Pancreas (tissue), 10 donors: ENCODE data around the gene ZNF180. TPM values are rescaled to one million over a fixed set of nuclear protein-coding genes. Genes with fewer than 3 reads are reported as not detected.

Source experiments
- ATAC-seq, 4 donors: fragments of 200-7000 bp; cut with Tn5 transposase; one replicate each; pipeline versions ENCODE4 v1.8.0 to v1.9.1; 2020; ENCODE audit warnings: mild to moderate bottlenecking in 4 of 4, moderate library complexity in 4 of 4
- DNase-seq, 6 donors: peaks; one replicate each; pipeline ENCODE4 v3.0.0-alpha.2; 2020
- FAIRE-seq: peaks from 2 replicates; lab custom pipeline; 2012; peaks lifted over from hg19 to GRCh38; lab: Jason Lieb, UNC
- H3K27ac ChIP-seq, 4 donors: fragments of 200-600 bp; sonication (generic); 1 replicate in 3 of 4; 2 replicates in 1 of 4; pipeline versions ENCODE4 v1.5.0 to v1.8.0; 2020
- H3K27me3 ChIP-seq, 4 donors: fragments of 200-600 bp; one replicate each; pipeline ENCODE4 v1.8.0; 2021
- H3K36me3 ChIP-seq, 3 donors: fragments of 200-600 bp; sonication (generic) in 1 of 3; one replicate each; pipeline versions ENCODE4 v1.5.0 to v1.8.0; 2020 to 2021
- H3K4me1 ChIP-seq, 3 donors: fragments of 200-600 bp; one replicate each; pipeline ENCODE4 v1.8.0; 2021
- H3K4me3 ChIP-seq, 4 donors: fragments of 200-600 bp; sonication (generic) in 2 of 4; one replicate each; pipeline versions ENCODE4 v1.5.0 to v1.8.0; 2020 to 2021
- H3K9me3 ChIP-seq, 4 donors: fragments of 200-600 bp; one replicate each; pipeline ENCODE4 v1.8.0; 2021
- CTCF ChIP-seq, 4 donors: fragments of 200-600 bp; sonication (generic) in 3 of 4; IDR thresholded peaks; one replicate each; pipeline versions ENCODE4 v1.5.0 to v1.8.0; 2021; ENCODE audit warnings: antibody characterized with exemption in 4 of 4
- WGBS, 2 donors: extraction: QIAGEN DNeasy Blood & Tissue Kit; methylation state at CpG; one replicate each; pipeline ENCODE4 v1.1.7; 2013; 5-methylcytosine and 5-hydroxymethylcytosine counted together
- intact Hi-C, 3 donors: fragments of 100-400 bp; cut with DNase I; formaldehyde crosslinking; loops; one replicate each; pipeline versions ENCODE4 v1.11.1 to v1.14.2; 2022
- polyA plus RNA-seq, 2 donors: library from polyadenylated mRNA; stranded (reverse); fragments of 200-250 nt; gene quantifications; one replicate each; pipeline ENCODE4 v1.2.3, GENCODE V29; 2013
- total RNA-seq, 6 donors: library from RNA; stranded (reverse); fragmentation: NEBNext Ultra II Directional in 4 of 6; extraction: Animal tissue kit (Norgen Biotek cat#: 25700) in 4 of 6; gene quantifications; one replicate each; pipeline versions ENCODE4 v1.2.1 to v1.2.4, GENCODE V29; 2021 to 2023
- donor health status: healthy with polysubstance abuse.
- donor health status: DM: no; HTN: no; CAD: no; lungs with moderate emphysema.
- donor health status: DM: no; HTN: no; CAD: no.
- donor health status: control.
- donor health status: control.
- donor health status: Bipolar disorder and iron deficiency.
- donor health status: DM: yes; HTN: yes; CAD: no.
- donor health status: DM: no; HTN: no; CAD: no.
- donor health status: DM: no; HTN: no; CAD: no.
- donor health status: DM: yes; HTN: yes; CAD: no.

Gene ZNF180
- total and polyA plus RNA-seq, 8 donors: 2.6 to 5.8 (median 3.6) TPM

- H3K4me1 ChIP-seq: no peaks in the 10 kb centered on the region
- H3K36me3 ChIP-seq: peaks cover 0 to 20% (median 0%) of the 10 kb centered on the region in 3 donors
- no peak for FAIRE-seq
- ATAC-seq: no peak
- DNase-seq: no peak
- no peaks in the 10 kb centered on the region for H3K27me3 ChIP-seq
- no peak overlapping the region for H3K4me3 ChIP-seq
- 95 to 97% methylated on average over 3 of the region's 3 CpGs for WGBS, 2 donors
- TF ChIP-seq CTCF (IDR thresholded peaks at IDR 0.05): no peak
- intact Hi-C loops: no loop called here
- no peak overlapping the region for H3K27ac ChIP-seq
- H3K9me3 ChIP-seq: no peaks in the 10 kb centered on the region
Observed at GRCh38 chr19:44438441-44438840, 61.9 kb downstream of the ZNF180 start.

GRCh38 chr19:44435441-44435840, 64.9 kb downstream of the ZNF180 start:
- DNase-seq: no peak
- H3K4me1 ChIP-seq: no peaks in the 10 kb centered on the region
- TF ChIP-seq CTCF (IDR thresholded peaks at IDR 0.05): no peak
- WGBS, 2 donors: 82 to 84% methylated on average over 2 of the region's 2 CpGs
- peaks cover 0 to 22% (median 7%) of the 10 kb centered on the region in 3 donors for H3K36me3 ChIP-seq
- H3K4me3 ChIP-seq: no peak overlapping the region
- H3K9me3 ChIP-seq: no peaks in the 10 kb centered on the region
- FAIRE-seq: no peak
- intact Hi-C loops: no loop called here
- ATAC-seq: no peak
- no peak overlapping the region for H3K27ac ChIP-seq
- H3K27me3 ChIP-seq: no peaks in the 10 kb centered on the region

- peaks cover 0 to 7% (median 0%) of the 10 kb centered on the region in 4 donors for H3K9me3 ChIP-seq
- WGBS, 2 donors: 82 to 93% methylated on average over 1 of the region's 1 CpG
- intact Hi-C loops: no loop called here
Observed at GRCh38 chr19:44430956-44431355, 69.4 kb downstream of the ZNF180 start.

More at GRCh38 chr19:44430956-44431355, 69.4 kb downstream of the ZNF180 start:
- no peak for TF ChIP-seq CTCF (IDR thresholded peaks at IDR 0.05)
- no peak overlapping the region for H3K4me3 ChIP-seq
- DNase-seq (no peak), ATAC-seq (no peak), FAIRE-seq (no peak)
- no peaks in the 10 kb centered on the region for H3K27me3 ChIP-seq
- H3K36me3 ChIP-seq: peaks cover 0 to 31% (median 7%) of the 10 kb centered on the region in 3 donors
- no peaks in the 10 kb centered on the region for H3K4me1 ChIP-seq
- no peak overlapping the region for H3K27ac ChIP-seq

Other genes with a start within 250 kb of the ZNF180 start
- under 1 TPM; 0.20 to 0.75 (median 0.30) TPM for gene ZNF233, start 240.6 kb downstream of the ZNF180 start, total RNA-seq
- gene ZNF233, start 240.6 kb downstream of the ZNF180 start, polyA plus RNA-seq: under 1 TPM; 0.30 to 0.49 TPM
- gene ZNF235, start 195.5 kb downstream of the ZNF180 start, total RNA-seq: 1 to 10 TPM in 5 of 6 donors, under 1 TPM in 1; 0.82 to 3.7 (median 1.5) TPM
- gene ZNF235, start 195.5 kb downstream of the ZNF180 start, polyA plus RNA-seq: 1 to 10 TPM; 1.5 to 1.9 TPM
- gene ZNF112, start 143.8 kb downstream of the ZNF180 start, total RNA-seq: 1 to 10 TPM; 1.6 to 4.4 (median 2.5) TPM
- gene ZNF112, start 143.8 kb downstream of the ZNF180 start, polyA plus RNA-seq: 1 to 10 TPM in 1 of 2 donors, under 1 TPM in 1; 0.99 to 2.8 TPM
- 1 to 10 TPM in 4 of 6 donors, under 1 TPM in 2; 0.67 to 3.2 (median 1.2) TPM for gene ZNF285, start 98.9 kb downstream of the ZNF180 start, total RNA-seq
- gene ZNF285, start 98.9 kb downstream of the ZNF180 start, polyA plus RNA-seq: 1 to 10 TPM in 1 of 2 donors, under 1 TPM in 1; 0.80 to 1.9 TPM
- gene ZNF229, start 52.0 kb downstream of the ZNF180 start, total RNA-seq: 1 to 10 TPM; 1.6 to 5.4 (median 3.2) TPM
- gene ZNF229, start 52.0 kb downstream of the ZNF180 start, polyA plus RNA-seq: 1 to 10 TPM; 1.0 to 1.8 TPM
- gene CEACAM20, start 29.2 kb upstream of the ZNF180 start, total RNA-seq: not detected
- not detected for gene CEACAM20, start 29.2 kb upstream of the ZNF180 start, polyA plus RNA-seq
- gene IGSF23, start 113.0 kb upstream of the ZNF180 start, total RNA-seq: 1 to 10 TPM in 4 of 6 donors, under 1 TPM in 2; 0.43 to 1.3 (median 1.3) TPM
- gene IGSF23, start 113.0 kb upstream of the ZNF180 start, polyA plus RNA-seq: 1 to 10 TPM; 1.1 TPM
- 10 to 100 TPM in 5 of 6 donors, 1 to 10 TPM in 1; 9.3 to 19.8 (median 14.8) TPM for gene PVR, start 143.4 kb upstream of the ZNF180 start, total RNA-seq
- gene PVR, start 143.4 kb upstream of the ZNF180 start, polyA plus RNA-seq: 10 to 100 TPM; 25.2 to 28.8 TPM
- gene CEACAM19, start 171.0 kb upstream of the ZNF180 start, total RNA-seq: 1 to 10 TPM; 2.4 to 6.4 (median 4.0) TPM
- gene CEACAM19, start 171.0 kb upstream of the ZNF180 start, polyA plus RNA-seq: 10 to 100 TPM; 20.6 to 27.7 TPM
- 1 to 10 TPM in 1 of 6 donors, under 1 TPM in 3, not detected in 2; 0.16 to 1.0 (median 0.31) TPM for gene CEACAM16, start 198.6 kb upstream of the ZNF180 start, total RNA-seq
- under 1 TPM in 1 of 2 donors, not detected in 1; 0.57 TPM for gene CEACAM16, start 198.6 kb upstream of the ZNF180 start, polyA plus RNA-seq
- gene BCL3, start 248.2 kb upstream of the ZNF180 start, total RNA-seq: 10 to 100 TPM; 13.9 to 50.3 (median 30.0) TPM
- 100 to 1,000 TPM in 1 of 2 donors, 10 to 100 TPM in 1; 79.9 to 113 TPM for gene BCL3, start 248.2 kb upstream of the ZNF180 start, polyA plus RNA-seq